Hindlimb muscle (tissue), 1 donor: ENCODE measurements around the gene FBXL5. TPM values are rescaled to one million over a fixed set of nuclear protein-coding genes. Genes with fewer than 3 reads are reported as not detected.
A peak's percentile ranks its signal among the peaks of the same experiment; 100 is the strongest.
"Not testable (repeated sequence)": the region's sequence is repeated elsewhere in the genome, so short reads cannot be mapped to it uniquely, and the experiment has no call there.

Experiments
- DNase-seq: peaks from one replicate; pipeline ENCODE4 v3.0.0-alpha.2; 2013
- polyA plus RNA-seq: library from polyadenylated mRNA; unstranded; fragments of 120-200 nt; gene quantifications from one replicate; pipeline ENCODE4 v1.2.1, GENCODE V29; 2013; ENCODE audit not compliant: insufficient read length

FBXL5 gene
- polyA plus RNA-seq, 1 donor: 68.6 TPM

- no peak for DNase-seq
Observed at GRCh38 chr4:15648600-15648999, 6.6 kb downstream of the FBXL5 start.

DNA sequence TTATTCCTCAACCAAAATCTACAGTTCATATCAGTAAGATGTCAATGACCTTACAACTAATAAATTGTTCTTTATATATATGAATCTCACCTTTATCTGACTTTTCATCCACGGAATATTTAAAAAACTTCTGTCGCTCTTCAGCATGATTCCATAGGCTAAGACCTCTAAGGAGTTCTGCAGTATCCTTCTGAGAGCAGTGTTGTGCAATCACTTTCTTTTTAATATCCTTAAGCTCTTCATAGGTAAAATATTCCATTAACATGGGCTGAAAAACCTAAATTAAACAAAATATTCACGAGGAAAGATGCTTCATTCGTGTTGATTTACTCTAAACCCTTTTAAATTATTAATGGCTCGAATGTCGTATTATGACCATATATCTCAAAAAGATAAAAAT, 16.7 kb downstream of the FBXL5 start:
- DNase-seq: no peak

DNA sequence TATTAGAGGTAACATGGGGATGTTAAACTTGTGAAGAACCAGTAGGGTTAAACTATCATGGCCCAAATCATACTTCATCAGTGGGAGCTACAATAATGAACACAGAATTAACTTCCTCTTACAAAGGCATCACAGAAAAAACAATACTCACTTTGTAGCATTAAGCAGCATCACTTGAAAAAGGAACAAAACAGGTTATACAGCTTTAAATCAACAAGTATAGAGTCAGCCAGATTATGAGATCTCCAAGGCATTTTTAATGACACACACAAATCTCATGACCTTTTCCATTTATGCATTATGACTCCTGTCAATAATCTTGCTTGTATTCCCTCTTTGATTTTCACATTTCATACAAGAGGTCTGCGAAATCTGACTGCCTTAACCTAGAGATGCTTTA, 18.3 kb downstream of the FBXL5 start:
- no peak for DNase-seq

- not testable (repeated sequence) for DNase-seq
Observed at GRCh38 chr4:15617407-15617806, 37.8 kb downstream of the FBXL5 start.

- DNase-seq: not testable (repeated sequence)
Observed at GRCh38 chr4:15614891-15615290, 40.3 kb downstream of the FBXL5 start.

- DNase-seq: no peak
Observed at GRCh38 chr4:15612136-15612535, 43.0 kb downstream of the FBXL5 start.

GRCh38 chr4:15610855-15611254, 44.3 kb downstream of the FBXL5 start:
- no peak for DNase-seq

- no peak for DNase-seq
Observed at GRCh38 chr4:15605537-15605936, 49.6 kb downstream of the FBXL5 start.

DNA sequence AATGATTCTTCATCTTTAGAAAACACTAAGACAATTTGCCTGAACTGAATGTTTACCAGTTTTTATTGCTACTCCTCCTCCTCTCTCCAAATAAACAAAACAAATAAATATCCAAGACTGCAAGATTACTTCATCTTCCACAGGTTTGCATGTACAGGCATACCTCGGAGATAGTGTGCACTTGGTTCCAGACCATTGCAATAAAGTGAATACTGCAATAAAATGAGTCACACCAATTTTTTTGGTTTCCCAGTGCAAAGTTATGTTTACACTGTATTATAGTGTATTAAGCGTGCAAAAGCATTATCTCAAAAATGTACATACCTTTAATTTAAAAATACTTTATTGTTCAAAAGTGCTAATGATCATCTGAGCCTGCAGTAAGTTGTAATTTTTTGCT, 53.3 kb downstream of the FBXL5 start:
- DNase-seq: no peak

DNA sequence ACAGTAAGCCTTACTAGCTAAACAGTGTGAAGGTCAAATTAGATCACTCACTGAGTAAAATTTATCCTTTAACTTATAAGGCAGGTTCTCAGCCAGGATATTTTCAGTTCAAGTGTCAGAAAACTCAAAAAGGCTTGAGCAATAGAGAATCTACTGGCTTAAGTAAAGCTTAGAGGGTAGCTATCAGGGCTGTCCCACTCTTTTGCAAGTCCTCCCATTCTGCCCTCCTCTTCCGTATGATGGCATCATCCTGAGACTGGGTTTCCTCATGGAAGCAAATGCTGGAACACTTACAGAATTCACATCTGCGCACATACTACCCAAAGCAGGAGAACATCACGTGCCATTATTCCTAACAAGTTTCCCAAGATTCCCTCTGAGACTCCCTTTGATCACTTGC, 55.0 kb downstream of the FBXL5 start:
- no peak for DNase-seq

DNA sequence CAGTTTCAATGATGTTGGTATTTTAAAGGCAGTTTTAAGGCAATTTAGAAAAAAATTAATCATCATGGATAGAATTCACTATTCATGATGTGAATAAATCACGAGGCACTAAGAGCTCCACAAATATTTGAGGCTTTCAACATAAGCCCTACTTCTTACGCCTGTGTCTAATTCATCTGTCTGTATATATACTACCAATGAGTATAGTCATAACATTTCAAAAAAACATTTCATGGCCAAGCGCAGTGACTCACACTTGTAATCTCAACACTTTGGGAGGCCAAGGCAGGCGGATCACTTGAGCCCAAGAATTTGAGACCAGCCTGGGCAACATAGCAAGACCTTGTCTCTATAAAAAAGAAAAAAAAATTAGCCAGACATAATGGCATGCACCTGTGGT, 56.5 kb downstream of the FBXL5 start:
- no peak for DNase-seq

DNA sequence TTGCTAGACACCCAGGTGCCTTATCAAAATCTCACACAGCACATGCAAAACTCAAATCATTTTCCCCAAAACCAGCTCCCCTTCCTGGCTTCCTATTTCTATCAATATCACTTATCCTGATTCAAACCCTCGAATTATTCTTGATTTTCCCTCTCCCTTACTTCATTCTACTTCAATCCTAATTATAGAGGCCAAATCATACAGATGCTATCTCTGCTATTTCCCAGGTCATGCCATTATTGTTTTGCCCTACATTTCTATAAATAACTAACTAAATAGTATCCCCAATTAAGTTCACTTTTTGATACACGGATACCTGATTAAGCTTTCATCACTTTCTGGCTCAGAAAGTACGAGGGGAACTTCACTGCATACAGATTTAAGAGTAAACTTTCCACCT, 62.4 kb downstream of the FBXL5 start:
- no peak for DNase-seq

DNA sequence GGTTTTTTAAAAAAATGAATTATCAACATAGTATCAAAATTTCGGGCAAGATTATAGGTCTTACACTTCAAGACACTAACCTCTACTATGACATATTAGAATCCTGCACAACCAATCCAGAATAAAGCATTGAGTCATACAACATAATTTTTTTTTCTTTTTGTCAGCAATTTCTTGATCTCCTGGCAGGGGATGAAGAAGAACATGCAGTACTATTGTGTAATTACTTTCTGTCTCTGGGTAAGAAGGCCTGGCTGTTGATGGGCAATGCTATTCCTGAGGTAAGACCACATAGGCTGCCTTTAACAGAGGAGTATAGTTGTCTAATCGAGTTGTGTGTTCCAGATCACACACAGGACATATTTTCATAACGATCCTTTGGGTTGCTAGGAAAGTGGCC, 67.5 kb downstream of the FBXL5 start:
- DNase-seq: no peak

DNA sequence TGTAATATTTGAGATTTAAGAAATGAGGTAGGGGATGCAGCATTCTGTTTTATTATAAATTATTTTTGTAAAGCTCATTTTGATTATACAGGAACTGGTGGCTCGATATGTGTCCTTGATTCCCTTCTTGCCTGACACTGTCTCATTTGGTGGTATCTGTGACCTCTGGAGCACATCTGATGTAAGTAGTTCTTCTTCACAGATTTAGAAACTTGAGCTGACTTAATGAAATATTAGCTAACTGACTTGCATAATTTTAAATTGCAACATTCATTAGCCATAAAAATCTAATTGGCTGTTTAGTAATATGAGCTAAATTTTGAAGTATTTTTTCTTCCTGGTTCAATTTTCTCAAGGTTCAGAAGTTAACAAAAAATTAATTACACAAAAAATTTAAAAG, 69.1 kb downstream of the FBXL5 start:
- DNase-seq: no peak

DNA sequence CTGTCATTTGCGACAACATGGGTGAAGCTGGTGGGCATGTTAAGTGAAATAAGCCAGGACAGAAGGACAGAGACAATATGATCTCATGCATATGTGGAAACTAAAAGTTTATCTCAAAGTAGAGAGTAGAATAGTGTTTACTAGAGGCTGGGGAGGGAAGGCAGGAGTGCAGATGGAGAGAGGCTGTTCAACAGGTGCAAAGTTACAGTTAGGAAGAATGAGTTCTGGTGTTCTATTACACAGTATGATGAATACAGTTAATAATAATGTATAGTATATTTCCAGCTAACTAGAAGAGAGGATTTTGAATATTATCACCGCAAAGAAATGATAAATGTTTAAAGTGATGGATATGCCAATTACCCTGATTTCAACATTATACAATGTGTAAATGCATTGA, 69.8 kb downstream of the FBXL5 start:
- no peak for DNase-seq

GRCh38 chr4:15584785-15585184, 70.4 kb downstream of the FBXL5 start:
- DNase-seq: no peak

DNA sequence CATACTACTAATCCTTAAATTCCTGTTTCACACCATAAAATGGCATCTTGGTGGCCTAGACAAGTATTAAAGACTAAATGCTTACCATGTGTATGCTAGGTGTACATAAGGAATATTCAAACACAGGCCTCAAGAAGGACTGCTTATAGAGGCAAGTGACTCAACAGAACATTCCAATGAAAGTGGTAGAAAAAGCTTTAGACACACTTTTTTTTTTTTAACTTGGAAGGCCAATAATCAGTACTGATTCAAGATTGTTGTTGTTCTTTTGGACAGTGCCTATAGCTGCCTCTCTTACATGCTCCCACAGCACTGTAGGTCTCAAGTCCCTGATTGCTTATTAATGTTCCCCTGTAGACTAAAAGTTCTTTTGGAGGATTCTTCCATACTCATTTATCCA, 77.6 kb downstream of the FBXL5 start:
- DNase-seq: no peak

DNA sequence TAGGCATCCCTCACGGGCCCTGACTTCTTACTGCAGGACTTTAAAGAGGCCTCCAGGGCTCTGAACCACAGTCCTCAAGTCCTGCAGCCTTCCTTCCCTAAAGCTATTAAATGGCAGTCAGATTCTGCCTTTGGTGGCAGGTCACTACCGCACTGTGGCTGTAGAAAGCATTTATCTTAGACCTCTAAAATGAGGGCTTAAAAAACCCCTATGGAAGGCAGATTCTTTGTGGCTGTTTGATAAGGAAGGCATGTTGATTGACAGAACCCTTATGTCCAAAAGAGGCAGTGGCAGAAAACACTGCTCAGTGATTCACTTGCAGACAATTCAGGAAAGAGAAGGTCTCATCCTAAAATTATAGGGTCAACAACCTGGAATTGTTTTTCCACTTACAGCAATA, 79.2 kb downstream of the FBXL5 start:
- no peak for DNase-seq

DNA sequence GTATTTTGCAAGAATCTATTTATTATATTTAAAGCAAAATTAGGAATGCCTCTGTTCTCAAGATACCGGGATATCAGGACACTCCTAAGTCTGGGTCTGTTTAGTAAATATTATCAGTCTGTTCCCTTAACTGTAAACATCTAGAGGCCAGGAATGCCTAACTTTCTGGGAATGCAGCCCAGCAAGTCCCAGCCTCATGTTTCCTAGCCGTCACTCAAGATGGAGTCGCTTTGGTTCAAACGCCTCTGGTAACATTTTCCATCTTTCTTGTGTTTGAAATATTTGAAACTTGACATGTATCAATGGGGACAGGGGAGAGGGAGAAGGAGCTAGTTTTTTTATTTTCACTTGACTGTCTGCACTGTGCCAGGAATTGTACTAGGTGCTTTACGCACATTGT, 85.4 kb downstream of the FBXL5 start:
- DNase-seq: no peak

- DNase-seq: no peak
Observed at GRCh38 chr4:15568821-15569220, 86.3 kb downstream of the FBXL5 start.

- no peak for DNase-seq
Observed at GRCh38 chr4:15563871-15564270, 91.3 kb downstream of the FBXL5 start.

DNA sequence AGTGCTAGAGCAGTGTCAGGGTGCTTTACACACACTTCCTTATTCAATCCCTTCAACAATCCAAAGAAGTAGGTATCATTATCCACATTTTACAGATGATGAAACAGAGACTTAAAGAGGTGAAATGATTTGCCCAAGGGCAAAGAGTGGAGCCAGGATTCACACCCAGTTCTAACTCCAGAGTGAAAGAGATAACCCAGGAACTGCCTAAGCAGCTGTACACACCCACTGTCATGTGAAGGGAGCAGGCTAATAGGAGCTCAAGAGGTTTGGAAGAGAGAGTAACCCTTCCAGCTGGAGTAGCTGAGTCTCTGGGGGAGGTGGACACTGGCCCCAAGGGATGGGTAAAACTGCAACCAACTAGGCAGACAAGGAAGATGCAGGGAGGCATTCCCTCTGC, 92.5 kb downstream of the FBXL5 start:
- no peak for DNase-seq

DNA sequence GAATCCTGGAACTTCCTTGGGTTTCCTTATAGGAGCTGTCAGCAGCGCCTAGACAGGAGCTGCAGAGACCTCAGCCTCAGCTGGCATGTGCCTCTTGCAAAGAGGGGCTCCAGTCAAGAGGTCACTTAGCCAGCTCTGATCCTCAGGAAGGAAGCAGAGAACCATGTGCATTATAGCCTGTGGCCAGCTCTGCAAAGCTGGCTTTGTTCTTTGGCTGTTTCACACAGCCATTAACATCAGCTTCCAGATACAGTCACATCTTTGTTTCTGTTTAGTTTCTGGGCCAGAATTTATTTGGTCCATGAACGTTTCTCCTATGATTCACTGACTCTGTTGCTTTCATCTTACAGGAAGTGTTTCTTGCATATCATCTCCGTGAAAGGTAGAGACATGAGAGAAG, 93.0 kb downstream of the FBXL5 start:
- DNase-seq: no peak

DNA sequence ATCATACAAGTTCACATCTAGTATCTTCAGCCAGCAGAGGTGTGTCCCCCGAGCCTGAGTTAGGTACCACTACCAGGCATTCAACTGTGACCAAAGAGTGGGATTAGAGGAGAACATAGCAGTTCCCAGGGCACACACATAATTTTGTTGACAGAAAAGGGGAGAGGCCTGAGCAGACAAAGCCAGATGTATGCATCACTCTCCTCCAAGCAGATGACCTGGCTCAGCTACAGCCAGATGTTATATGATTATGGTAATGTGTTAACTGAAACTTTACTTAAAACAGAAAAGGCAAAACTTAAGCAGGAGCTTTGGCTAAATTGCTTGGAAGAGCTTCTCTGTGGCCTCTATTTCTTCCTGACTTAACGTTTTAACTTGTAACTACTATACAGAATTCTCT, 96.6 kb downstream of the FBXL5 start:
- peak; percentile 35 for DNase-seq

- DNase-seq: no peak
Observed at GRCh38 chr4:15557786-15558550, 97.2 kb downstream of the FBXL5 start.
